Fibroblast of villous mesenchyme (primary cell): Measurements from ENCODE around the gene TWIST2. TPM values are rescaled to one million over a fixed set of nuclear protein-coding genes. Genes with fewer than 3 reads are reported as not detected.
A peak's percentile ranks its signal among the peaks of the same experiment; 100 is the strongest.

Source experiments
- DNase-seq: peaks from one replicate; pipeline ENCODE4 v3.0.0-alpha.2; 2010; ENCODE audit warnings: low read depth
- H3K4me3 ChIP-seq: 2 replicates; pipeline ENCODE4 v1.5.1; 2011; ENCODE audit warnings: low read depth, mild to moderate bottlenecking, low read length
- total RNA-seq: library from RNA; depleted of rRNA; stranded (reverse); fragments of >200 nt; gene quantifications from 2 replicates; pipeline ENCODE4 v1.2.3, GENCODE V29; 2012
- TF ChIP-seq, protein P1 (sequence below): IDR thresholded peaks from 2 replicates; pipeline ENCODE4 v1.5.1; 2012; ENCODE audit warnings: low read depth, mild to moderate bottlenecking, low read length; ENCODE audit not compliant: insufficient read depth

Gene TWIST2
- total RNA-seq, 1 donor, result 58.7 TPM

DNA sequence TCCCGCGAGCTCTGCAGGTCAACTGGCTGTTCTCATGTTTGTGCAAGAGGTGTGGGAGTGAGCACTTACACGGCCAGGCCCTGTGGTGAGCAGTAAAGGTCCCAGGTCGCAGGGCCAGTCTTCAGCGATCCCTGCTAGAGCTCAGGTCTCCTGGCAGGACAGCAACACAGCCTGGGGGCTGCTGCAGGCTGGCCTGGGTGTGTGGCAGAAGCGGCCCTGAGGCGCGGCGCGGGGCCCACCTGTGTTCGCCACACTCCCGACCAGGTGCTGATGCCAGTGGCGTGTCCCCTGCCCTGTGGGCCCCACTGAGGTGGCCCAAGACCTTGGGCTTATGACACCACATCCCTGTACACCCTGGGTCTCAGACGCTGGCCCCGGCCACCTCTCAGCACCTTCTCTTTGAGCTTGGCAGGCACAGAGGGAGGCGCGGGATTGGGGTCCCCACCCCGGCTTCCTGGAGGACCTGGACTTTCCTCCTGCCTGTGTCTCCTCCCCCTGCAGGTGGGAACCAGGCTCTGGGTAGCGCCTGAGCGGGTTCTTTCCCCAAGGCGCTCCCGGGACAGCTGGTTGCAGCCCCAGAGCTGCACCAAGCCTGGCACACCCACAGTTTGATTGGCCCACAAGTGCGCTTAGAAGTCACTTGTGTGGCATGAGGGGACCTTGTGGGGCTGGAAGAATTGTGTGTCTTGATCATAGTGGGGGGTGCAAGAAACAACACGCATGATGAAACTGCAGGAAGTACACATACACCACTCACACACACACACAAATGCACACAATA lies 59.2 kb downstream of the TWIST2 start:
- TF ChIP-seq, protein P1, sequence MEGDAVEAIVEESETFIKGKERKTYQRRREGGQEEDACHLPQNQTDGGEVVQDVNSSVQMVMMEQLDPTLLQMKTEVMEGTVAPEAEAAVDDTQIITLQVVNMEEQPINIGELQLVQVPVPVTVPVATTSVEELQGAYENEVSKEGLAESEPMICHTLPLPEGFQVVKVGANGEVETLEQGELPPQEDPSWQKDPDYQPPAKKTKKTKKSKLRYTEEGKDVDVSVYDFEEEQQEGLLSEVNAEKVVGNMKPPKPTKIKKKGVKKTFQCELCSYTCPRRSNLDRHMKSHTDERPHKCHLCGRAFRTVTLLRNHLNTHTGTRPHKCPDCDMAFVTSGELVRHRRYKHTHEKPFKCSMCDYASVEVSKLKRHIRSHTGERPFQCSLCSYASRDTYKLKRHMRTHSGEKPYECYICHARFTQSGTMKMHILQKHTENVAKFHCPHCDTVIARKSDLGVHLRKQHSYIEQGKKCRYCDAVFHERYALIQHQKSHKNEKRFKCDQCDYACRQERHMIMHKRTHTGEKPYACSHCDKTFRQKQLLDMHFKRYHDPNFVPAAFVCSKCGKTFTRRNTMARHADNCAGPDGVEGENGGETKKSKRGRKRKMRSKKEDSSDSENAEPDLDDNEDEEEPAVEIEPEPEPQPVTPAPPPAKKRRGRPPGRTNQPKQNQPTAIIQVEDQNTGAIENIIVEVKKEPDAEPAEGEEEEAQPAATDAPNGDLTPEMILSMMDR, result no peak
- no peak for DNase-seq
- H3K4me3 ChIP-seq, result no peak overlapping the region

DNA sequence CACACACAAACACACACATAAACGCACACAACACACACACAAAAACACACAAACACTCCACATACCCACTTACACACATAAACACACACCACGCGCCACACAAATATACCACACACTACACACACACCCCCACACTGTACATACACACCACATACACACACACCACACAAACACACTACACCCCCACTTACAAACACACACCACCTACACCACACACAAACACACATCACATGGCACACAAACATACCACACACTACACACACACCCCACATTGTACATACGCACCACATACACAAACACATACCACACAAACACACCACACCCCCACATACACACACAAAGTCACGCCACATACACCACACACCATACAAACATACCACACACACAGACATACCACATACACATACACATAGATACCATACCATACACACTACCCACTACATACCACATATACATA lies 59.9 kb downstream of the TWIST2 start:
- no peak for DNase-seq
- TF ChIP-seq, protein P1, result no peak
- no peak overlapping the region for H3K4me3 ChIP-seq

DNA sequence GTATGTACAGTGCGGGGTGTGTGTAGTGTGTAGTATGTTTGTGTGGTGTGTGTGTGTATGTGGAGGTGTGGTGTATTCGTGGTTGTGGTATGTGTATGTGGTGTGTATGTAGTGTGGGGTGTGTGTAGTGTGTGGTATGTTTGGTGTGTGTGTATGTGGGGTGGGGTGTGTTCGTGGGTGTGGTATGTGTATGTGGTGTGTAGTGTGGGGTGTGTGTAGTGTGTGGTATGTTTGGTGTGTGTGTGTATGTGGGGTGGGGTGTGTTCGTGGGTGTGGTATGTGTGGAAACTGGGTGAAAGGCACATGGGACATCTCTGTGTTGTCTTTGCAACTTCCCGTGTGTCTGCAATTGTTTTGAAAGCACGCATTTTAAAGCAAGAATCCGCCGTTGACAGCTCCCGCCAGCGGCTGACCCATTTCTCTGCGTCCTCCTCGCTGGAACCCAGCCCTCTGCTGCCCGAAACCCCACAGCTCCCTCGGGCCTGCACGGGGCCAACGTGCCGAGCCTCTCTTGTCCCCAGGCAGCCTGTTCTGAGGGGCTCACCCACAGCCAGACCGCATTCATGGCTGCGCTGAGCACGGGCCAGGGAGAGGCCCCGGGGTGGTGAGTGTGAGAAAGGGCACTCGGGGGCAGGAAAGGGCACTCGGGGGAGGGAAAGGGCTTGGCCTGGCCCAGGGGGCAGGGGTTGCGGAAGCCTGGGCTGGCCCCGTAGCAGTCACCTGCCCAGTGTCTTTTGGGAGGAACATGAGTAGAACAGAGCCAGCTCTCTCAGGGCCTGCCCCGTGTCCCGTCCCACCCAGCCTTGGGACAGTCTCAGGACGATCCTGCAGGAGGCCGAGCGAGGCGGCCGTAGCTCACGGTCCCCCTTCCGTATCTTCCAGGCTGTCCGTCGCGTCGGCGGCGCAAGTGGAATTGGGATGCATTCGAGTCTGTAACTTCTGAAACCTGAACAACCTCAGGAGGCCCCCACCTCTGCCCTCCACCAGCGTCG lies 61.4 kb downstream of the TWIST2 start:
- TF ChIP-seq, protein P1, result no peak
- no peak overlapping the region for H3K4me3 ChIP-seq
- peak; percentile 80 for DNase-seq

DNA sequence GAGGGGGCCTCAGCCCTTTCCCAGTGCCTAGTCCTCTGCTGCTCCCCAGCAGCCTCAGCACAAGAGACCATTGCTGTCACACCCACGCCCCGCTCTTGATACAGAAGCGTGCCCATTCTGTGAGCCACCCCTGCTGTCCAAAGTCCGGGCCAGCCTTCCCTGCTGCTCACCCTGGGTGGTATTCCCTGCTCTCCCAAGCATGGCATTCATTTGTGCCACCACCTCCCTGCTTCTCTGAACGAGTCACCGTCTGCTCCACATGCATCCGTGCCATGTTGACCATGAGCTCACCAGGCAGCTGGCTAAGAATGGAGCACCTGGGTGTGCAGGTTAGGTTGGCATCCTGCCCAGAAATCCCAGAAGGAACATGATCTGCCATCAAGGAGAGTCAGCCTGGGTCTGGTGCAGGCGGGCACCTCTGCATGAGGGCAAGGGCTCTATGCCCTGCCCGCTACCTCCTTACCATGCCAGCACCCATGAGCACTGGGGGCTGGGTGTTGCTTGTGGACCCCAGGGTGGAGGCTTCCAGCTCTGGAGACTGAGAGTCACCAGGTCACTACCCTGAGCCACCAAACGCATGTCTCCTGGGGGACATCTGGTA lies 63.0 kb downstream of the TWIST2 start:
- DNase-seq, result no peak
- H3K4me3 ChIP-seq, result no peak overlapping the region
- TF ChIP-seq, protein P1, result no peak

DNA sequence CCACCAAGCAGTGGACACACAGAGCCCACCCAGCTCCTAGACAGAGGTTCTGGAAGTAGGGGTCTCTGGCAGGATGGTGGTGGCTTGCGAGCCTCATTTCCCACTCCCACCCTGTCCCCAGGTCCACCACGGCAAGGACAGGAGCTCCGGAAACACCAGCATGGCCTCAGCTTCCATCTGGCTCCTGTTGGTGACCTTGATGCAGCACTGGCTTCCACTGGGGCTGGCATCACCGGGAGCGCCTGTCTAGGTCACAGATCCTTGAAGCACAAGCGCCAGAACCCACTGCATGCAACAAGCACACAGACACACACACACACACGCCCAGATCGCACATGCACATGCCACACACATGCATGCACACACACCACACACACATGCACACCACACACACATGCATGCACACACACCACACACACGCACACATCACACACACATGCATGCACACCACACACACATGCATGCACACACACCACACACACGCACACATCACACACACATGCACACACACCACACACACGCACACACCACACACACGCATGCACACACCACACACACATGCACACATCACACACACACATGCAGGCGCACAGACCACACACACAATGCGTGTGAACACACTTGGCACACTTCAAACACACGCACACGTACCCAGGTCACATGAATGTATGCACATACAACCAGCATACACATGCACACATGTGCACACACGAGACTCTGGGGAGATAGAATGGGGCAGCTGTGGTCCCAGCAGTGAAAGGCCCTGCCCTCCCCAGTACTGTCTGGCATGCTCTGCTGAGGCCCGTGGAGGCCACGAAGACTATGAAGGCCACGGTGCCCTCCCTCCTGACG lies 63.7 kb downstream of the TWIST2 start:
- no peak for DNase-seq
- TF ChIP-seq, protein P1, result no peak
- no peak overlapping the region for H3K4me3 ChIP-seq
